ENCODE data around the gene DDX47. TPM values are rescaled to one million over a fixed set of nuclear protein-coding genes. Genes with fewer than 3 reads are reported as not detected.
A peak's percentile ranks its signal among the peaks of the same experiment; 100 is the strongest.

The DDX47 gene
- total RNA-seq, 1 experiment from 2014 or later: 192 TPM

DNA sequence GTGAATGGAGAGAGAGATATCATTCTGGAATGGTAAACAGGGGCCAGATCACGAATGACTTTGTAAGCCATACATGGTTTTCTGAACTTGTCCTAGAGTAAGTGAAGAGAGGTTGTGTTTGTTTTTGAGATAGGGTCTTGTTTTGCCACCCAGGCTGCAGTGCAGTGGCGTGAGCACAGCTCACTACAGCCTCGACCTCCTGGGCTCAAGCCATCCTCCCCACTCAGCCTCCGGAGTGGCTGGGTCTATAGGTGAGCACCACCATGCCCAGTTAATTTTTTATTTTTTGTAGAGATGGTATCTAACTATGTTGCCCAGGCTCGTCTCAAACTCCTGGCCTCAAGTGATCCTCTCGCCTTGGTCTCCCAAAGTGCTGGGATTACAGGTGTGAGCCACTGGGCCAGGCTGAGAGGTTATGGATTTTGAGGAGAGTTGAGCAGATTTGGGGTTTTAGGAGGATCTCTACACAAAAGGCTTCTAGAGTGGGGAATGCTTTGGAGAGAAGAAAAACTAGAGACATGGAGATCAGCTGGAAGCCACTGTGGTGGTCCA lies 58.5 kb downstream of the DDX47 start:
- Histone ChIP-seq H3K9me3 (ENCODE audit: insufficient read depth, low read depth) (peaks cover 10% of the 10 kb centered on the region; the same call in 1 of the 2 replicates), H2AFZ (no peak overlapping the region), H3K36me3 (ENCODE audit: low read depth) (peaks cover 25% of the 10 kb centered on the region), H3K4me1 (replicated peaks; ENCODE audit: insufficient read depth) (peaks cover 59% of the 10 kb centered on the region), H3K9me2 (ENCODE audit: insufficient read depth) (no peaks in the 10 kb centered on the region), H3K4me3 (no peak overlapping the region), H3K27me3 (ENCODE audit: insufficient read depth, low read depth) (no peaks in the 10 kb centered on the region), H3K4me2 (peak overlapping the region; percentile 60), H3K27ac (peak overlapping the region; percentile 97), H4K20me1 (ENCODE audit: insufficient read depth) (no peaks in the 10 kb centered on the region), H3K79me2 (ENCODE audit: low read depth) (no peaks in the 10 kb centered on the region; the same call in 1 of the 2 replicates), H3F3A (ENCODE audit: insufficient read depth, low read depth) (peaks cover 58% of the 10 kb centered on the region)
- TF ChIP-seq EZH2 (IDR thresholded peaks at IDR 0.05; ENCODE audit: low read depth): no peak
- TF ChIP-seq, protein P1, sequence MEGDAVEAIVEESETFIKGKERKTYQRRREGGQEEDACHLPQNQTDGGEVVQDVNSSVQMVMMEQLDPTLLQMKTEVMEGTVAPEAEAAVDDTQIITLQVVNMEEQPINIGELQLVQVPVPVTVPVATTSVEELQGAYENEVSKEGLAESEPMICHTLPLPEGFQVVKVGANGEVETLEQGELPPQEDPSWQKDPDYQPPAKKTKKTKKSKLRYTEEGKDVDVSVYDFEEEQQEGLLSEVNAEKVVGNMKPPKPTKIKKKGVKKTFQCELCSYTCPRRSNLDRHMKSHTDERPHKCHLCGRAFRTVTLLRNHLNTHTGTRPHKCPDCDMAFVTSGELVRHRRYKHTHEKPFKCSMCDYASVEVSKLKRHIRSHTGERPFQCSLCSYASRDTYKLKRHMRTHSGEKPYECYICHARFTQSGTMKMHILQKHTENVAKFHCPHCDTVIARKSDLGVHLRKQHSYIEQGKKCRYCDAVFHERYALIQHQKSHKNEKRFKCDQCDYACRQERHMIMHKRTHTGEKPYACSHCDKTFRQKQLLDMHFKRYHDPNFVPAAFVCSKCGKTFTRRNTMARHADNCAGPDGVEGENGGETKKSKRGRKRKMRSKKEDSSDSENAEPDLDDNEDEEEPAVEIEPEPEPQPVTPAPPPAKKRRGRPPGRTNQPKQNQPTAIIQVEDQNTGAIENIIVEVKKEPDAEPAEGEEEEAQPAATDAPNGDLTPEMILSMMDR (conservative IDR thresholded peaks at IDR 0.05): no peak
- intact Hi-C loops (cut with micrococcal nuclease; ENCODE audit: unreplicated experiment): loop anchor here (1.0 to 5.0 kb wide), 10 partner anchors 12 to 301 kb away; partner anchors contain the start of genes DDX47 and GPRC5A
- CTCF ChIA-PET: interaction anchor here (0.7 to 3.1 kb wide), 4 partner anchors 19 to 59 kb away, joined by 3 to 21 read pairs (median 7); partner anchors contain the start of gene DDX47
- BruUV-seq (replicated peaks): TSS peak; percentile 58
- DNase-seq: no peak
- POLR2A ChIA-PET (ENCODE audit: unreplicated experiment): interaction anchor here (0.6 to 2.6 kb wide), 12 partner anchors 11 to 108 kb away, joined by 3 to 42 read pairs (median 8); partner anchors contain the start of genes DDX47 and GPRC5A

DNA sequence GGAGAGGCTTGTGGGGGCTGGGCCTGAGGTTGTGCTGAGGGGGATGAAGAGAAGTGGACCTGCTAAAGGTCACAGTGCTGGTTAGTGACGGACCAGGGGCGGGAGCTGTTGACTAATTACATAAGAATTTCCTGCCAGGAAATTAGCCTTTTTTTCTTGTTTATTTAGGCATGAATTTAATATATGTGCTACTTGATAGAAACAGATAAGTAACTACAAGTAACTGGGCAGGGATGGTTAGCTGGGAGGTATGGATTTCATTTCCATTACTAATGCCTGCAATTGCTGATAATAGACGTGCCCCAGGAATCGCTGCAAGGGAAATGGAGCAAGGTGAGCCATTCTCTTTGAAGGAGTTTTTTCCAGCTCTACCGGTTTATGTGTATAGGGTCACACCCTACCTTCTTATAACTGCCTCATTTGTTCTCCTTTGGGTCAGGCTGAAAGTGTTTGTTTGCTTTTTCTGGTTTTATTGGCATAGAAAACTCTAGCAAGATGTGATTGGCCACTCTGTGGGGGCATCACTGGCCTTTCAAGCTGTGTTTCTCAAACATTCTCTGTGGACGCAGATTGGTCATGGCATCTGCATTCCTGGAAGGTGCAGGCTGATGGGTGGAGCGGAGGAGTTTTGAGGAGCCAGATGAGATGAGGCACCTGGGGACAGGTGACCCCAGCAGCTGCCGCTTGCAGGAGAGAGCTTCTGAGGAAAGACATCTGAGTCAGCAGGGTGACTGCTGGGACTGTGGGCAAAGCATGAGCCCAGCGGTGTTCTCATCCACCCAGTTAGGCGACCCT lies 59.2 kb downstream of the DDX47 start:
- Histone ChIP-seq H3K9me3 (ENCODE audit: insufficient read depth, low read depth) (peaks cover 10% of the 10 kb centered on the region; the same call in 1 of the 2 replicates), H4K20me1 (ENCODE audit: insufficient read depth) (no peaks in the 10 kb centered on the region), H3K4me1 (replicated peaks; ENCODE audit: insufficient read depth) (peaks cover 65% of the 10 kb centered on the region), H3K27me3 (ENCODE audit: insufficient read depth, low read depth) (no peaks in the 10 kb centered on the region), H3K4me2 (peak overlapping the region; percentile 75), H3F3A (ENCODE audit: insufficient read depth, low read depth) (peaks cover 65% of the 10 kb centered on the region), H3K9me2 (ENCODE audit: insufficient read depth) (no peaks in the 10 kb centered on the region), H3K27ac (peak overlapping the region; percentile 97), H3K79me2 (ENCODE audit: low read depth) (no peaks in the 10 kb centered on the region; the same call in 1 of the 2 replicates), H3K4me3 (no peak overlapping the region), H2AFZ (no peak overlapping the region), H3K36me3 (ENCODE audit: low read depth) (peaks cover 24% of the 10 kb centered on the region)
- POLR2A ChIA-PET (ENCODE audit: unreplicated experiment): interaction anchor here (0.5 to 2.6 kb wide), 20 partner anchors 10 to 1899 kb away, joined by 3 to 58 read pairs (median 6); partner anchors contain the start of genes DDX47 and GPRC5A
- intact Hi-C loops (cut with micrococcal nuclease; ENCODE audit: unreplicated experiment): loop anchor here (1.0 to 5.0 kb wide), 10 partner anchors 11 to 300 kb away; partner anchors contain the start of genes DDX47 and GPRC5A
- TSS peak; percentile 71 for BruUV-seq (replicated peaks)
- DNase-seq: peak; percentile 96 to 100
- CTCF ChIA-PET: interaction anchor here (0.7 to 3.1 kb wide), 7 partner anchors 9 to 113 kb away, joined by 3 to 21 read pairs (median 5); partner anchors contain the start of genes DDX47 and GPRC5A
- TF ChIP-seq, protein P1 (conservative IDR thresholded peaks at IDR 0.05): no peak
- TF ChIP-seq EZH2 (IDR thresholded peaks at IDR 0.05; ENCODE audit: low read depth): no peak

DNA sequence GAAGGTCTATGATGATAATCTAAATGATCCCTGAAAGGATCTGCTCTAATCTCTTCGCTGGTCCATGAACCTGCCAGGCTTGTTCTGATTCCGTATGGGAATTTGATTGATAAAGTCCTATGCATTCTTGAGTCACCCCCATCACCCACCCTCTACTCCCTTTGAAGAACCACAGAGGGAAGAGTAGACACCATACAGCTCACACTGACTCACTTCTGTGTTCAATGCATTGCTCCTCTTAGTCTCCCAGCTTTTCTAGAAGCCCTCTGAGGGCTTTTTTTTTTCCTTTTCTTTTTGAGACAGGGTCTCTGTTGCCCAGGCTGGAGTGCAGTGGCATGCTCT lies 59.8 kb downstream of the DDX47 start:
- Histone ChIP-seq H4K20me1 (ENCODE audit: insufficient read depth) (no peaks in the 10 kb centered on the region), H3K27me3 (ENCODE audit: insufficient read depth, low read depth) (no peaks in the 10 kb centered on the region), H3K4me2 (peak overlapping the region; percentile 75), H3K4me3 (peak overlapping the region; percentile 12; the same call in 1 of the 2 replicates), H3K4me1 (replicated peaks; ENCODE audit: insufficient read depth) (peaks cover 71% of the 10 kb centered on the region), H3K9me3 (ENCODE audit: insufficient read depth, low read depth) (peaks cover 10% of the 10 kb centered on the region; the same call in 1 of the 2 replicates), H3K36me3 (ENCODE audit: low read depth) (peaks cover 23% of the 10 kb centered on the region), H3F3A (ENCODE audit: insufficient read depth, low read depth) (peaks cover 71% of the 10 kb centered on the region), H3K27ac (peak overlapping the region; percentile 97), H3K79me2 (ENCODE audit: low read depth) (no peaks in the 10 kb centered on the region; the same call in 1 of the 2 replicates), H2AFZ (no peak overlapping the region), H3K9me2 (ENCODE audit: insufficient read depth) (no peaks in the 10 kb centered on the region)
- intact Hi-C loops (cut with micrococcal nuclease; ENCODE audit: unreplicated experiment): loop anchor here (1.0 to 5.0 kb wide), 10 partner anchors 10 to 299 kb away; partner anchors contain the start of genes DDX47 and GPRC5A
- no TSS peak for BruUV-seq (replicated peaks)
- ChIA-PET POLR2A (ENCODE audit: unreplicated experiment) (interaction anchor here (0.9 to 2.6 kb wide), 12 partner anchors 18 to 107 kb away, joined by 5 to 58 read pairs (median 10); partner anchors contain the start of genes DDX47 and GPRC5A), CTCF (interaction anchor here (0.7 to 3.1 kb wide), 6 partner anchors 9 to 113 kb away, joined by 3 to 21 read pairs (median 4); partner anchors contain the start of genes DDX47 and GPRC5A)
- TF ChIP-seq, protein P1 (conservative IDR thresholded peaks at IDR 0.05): no peak
- no peak for DNase-seq
